Activated naive CD4-positive, alpha-beta T cell treated with anti-CD3 and anti-CD28 coated beads, Interleukin-2, amount 10 ng/mL, durations not matched to agents 7 days and 5 days (primary cell): ENCODE data around the gene ANKRD11.
"Not testable (repeated sequence)": the region's sequence is repeated elsewhere in the genome, so short reads cannot be mapped to it uniquely, and the experiment has no call there.

Experiments
- CTCF ChIA-PET: fragments of 350-600 bp; sonication (Branson Sonifier 250); formaldehyde crosslinking; loops from one replicate; lab custom pipeline; 2021; ENCODE audit warnings: antibody characterized with exemption; lab: Charles Lee
- DNase-seq: peaks from one replicate; pipeline ENCODE4 v3.0.0-alpha.2; 2020
- H3K27ac Mint-ChIP-seq: one replicate; pipeline ENCODE4 v1.8.0; 2021; ENCODE audit warnings: mild to moderate bottlenecking, moderate library complexity, mixed read lengths
- H3K27me3 Mint-ChIP-seq: one replicate; pipeline ENCODE4 v1.8.0; 2021; ENCODE audit warnings: mild to moderate bottlenecking, mixed read lengths
- H3K36me3 Mint-ChIP-seq: one replicate; pipeline ENCODE4 v1.8.0; 2021; ENCODE audit warnings: mixed read lengths
- H3K4me1 Mint-ChIP-seq: one replicate; pipeline ENCODE4 v1.8.0; 2021; ENCODE audit warnings: mixed read lengths
- H3K4me3 Mint-ChIP-seq: one replicate; pipeline ENCODE4 v1.8.0; 2021; ENCODE audit warnings: mild to moderate bottlenecking, moderate library complexity, mixed read lengths
- H3K9me3 Mint-ChIP-seq: one replicate; pipeline ENCODE4 v1.8.0; 2021; ENCODE audit warnings: mixed read lengths

ANKRD11 gene

DNA sequence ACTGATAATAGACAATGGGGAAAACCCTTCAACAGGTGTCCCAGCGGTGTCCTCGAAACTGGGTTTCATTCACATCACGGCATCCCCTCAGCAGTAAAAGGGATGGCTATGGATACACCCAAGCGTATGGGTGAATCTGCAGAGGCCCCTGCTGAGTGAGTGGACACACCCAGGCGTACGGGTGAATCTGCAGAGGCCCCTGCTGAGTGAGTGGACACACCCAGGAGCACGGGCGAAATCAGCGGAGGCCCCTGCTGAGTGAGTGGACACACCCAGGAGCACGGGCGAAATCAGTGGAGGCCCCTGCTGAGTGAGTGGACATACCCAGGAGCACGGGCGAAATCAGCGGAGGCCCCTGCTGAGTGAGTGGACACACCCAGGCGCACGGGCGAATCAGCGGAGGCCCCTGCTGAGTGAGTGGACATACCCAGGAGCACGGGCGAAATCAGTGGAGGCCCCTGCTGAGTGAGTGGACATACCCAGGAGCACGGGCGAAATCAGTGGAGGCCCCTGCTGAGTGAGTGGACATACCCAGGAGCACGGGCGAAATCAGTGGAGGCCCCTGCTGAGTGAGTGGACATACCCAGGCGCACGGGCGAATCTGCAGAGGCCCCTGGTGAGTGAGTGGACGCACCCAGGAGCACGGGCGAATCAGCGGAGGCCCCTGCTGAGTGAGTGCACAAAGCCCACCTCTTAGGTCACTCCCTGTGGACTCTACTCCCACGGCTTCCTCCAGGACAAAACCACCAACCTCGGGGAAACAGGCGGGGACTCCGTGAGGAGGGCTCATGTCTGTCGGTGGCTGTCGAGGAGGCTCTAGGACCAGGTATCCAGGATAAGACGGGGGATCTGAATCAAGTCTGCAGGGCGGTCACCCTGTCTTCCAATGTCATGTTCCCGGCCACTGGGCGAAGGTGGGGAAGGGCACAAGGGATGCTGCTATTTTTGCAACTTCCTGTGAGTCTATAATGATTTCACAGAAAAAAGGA lies 161.7 kb downstream of the ANKRD11 start:
- DNase-seq, H3K4me3 Mint-ChIP-seq, H3K9me3 Mint-ChIP-seq, H3K27me3 Mint-ChIP-seq, H3K27ac Mint-ChIP-seq, CTCF ChIA-PET: not testable (repeated sequence)
- H3K4me1 Mint-ChIP-seq: peaks cover 86% of the 10 kb centered on the region
- H3K36me3 Mint-ChIP-seq: peaks cover 26% of the 10 kb centered on the region

DNA sequence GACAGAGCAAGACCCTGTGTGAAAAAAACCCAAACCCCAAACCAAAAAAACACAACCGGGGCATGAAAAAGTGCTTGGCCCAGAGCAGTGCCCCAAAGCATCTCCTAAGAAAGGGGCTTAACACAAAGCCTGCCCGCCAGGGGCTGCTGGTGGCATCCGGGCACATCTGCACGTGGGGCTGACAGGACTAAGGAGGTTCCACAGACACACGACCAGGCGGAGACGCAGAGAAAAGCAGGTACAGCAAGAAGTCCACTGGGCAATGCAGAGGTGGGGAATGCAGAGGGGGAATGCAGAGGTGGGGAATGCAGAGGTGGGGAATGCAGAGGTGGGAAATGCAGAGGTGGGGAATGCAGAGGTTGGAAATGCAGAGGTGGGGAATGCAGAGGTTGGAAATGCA lies 163.6 kb downstream of the ANKRD11 start:
- Mint-ChIP-seq H3K4me3 (no peak overlapping the region), H3K9me3 (no peaks in the 10 kb centered on the region), H3K36me3 (peaks cover 37% of the 10 kb centered on the region), H3K27ac (peak overlapping the region; percentile 83), H3K27me3 (no peaks in the 10 kb centered on the region), H3K4me1 (peaks cover 90% of the 10 kb centered on the region)
- CTCF ChIA-PET: no interaction called here
- DNase-seq: no peak

DNA sequence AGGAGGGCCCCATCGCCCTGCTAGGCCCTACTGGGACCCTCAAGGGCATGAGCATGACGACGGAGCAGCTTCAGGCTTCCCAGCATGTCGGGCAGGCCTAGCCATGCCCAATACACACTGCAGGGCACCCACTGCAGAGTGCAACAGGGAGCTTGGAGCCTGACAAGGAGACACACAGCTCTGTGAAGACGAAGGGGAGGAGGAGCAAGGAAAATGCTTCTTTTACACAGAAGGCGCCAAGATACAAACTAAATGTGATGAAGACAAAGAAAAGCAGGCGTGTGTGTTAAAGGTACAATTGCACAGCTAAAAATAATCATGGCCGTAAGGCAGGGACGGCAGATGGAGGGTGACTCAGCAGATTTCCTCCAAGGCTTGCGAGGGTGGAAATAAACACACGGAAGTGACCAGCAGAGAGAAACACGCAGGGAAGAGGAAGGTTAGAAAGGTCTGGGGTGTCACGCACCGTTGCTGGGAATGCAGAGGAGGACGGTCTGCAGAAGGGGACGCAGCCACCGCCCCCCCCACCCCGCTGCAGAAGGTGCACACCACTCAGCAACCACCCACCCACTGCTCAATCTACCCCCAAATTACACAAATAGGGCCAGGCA lies 164.4 kb downstream of the ANKRD11 start:
- H3K36me3 Mint-ChIP-seq: peaks cover 36% of the 10 kb centered on the region
- peaks cover 89% of the 10 kb centered on the region for H3K4me1 Mint-ChIP-seq
- H3K27me3 Mint-ChIP-seq: no peaks in the 10 kb centered on the region
- no peaks in the 10 kb centered on the region for H3K9me3 Mint-ChIP-seq
- DNase-seq: no peak
- CTCF ChIA-PET: interaction anchor here (1.1 kb wide), 1 partner anchor 12 kb away, joined by 6 read pairs; no protein-coding TSS in a partner anchor
- peak overlapping the region; percentile 83 for H3K27ac Mint-ChIP-seq
- no peak overlapping the region for H3K4me3 Mint-ChIP-seq

DNA sequence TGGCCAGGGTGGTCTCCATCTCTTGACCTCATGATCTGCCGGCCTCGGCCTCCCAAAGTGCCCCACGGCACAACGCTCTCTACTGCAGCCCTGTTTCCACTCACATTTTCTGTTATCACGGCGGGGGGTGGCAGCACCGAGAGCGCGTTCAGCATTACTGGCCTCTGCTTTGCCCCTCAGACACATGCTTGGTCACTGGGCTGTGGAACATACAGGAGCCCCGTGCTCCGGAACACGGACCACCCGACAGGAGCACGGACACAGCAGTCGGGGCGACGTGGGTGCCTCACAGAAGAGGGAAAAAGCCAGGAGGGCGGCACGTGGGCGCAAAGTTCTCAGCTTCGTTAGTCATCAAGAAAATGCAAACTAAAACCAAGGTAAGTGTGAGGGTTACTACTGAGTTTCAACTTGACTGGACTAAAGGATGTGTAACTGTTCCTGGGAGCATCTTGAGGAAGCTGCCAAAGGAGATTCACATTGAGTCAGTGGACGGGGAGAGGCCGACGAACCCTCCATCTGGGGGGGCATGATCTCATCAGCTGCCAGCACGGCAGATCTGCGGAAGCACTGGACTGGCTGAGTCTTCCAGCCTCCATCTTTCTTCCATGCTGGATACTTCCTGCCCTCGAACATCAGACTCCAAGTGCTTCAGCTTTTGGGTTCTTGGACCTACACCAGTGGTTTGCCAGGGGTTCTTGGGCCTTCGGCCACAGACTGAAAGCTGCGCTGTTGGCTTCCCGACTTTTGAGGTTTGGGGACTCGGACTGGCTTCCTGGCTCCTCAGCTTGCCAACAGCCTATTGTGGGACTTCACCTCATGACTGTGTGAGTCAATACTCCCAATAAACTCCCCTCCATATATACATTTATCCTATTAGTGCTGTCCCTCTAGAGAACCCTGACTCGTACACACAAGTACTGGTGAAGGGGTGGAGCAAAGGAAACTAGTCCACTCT lies 166.0 kb downstream of the ANKRD11 start:
- DNase-seq: no peak
- peak overlapping the region; percentile 18 for H3K4me3 Mint-ChIP-seq
- H3K27me3 Mint-ChIP-seq: no peaks in the 10 kb centered on the region
- CTCF ChIA-PET: interaction anchor here (1.0 to 1.6 kb wide), 3 partner anchors 10 to 183 kb away, joined by 3 to 4 read pairs (median 4); no protein-coding TSS in a partner anchor
- H3K27ac Mint-ChIP-seq: peak overlapping the region; percentile 64
- peaks cover 37% of the 10 kb centered on the region for H3K36me3 Mint-ChIP-seq
- peaks cover 92% of the 10 kb centered on the region for H3K4me1 Mint-ChIP-seq
- H3K9me3 Mint-ChIP-seq: no peaks in the 10 kb centered on the region

DNA sequence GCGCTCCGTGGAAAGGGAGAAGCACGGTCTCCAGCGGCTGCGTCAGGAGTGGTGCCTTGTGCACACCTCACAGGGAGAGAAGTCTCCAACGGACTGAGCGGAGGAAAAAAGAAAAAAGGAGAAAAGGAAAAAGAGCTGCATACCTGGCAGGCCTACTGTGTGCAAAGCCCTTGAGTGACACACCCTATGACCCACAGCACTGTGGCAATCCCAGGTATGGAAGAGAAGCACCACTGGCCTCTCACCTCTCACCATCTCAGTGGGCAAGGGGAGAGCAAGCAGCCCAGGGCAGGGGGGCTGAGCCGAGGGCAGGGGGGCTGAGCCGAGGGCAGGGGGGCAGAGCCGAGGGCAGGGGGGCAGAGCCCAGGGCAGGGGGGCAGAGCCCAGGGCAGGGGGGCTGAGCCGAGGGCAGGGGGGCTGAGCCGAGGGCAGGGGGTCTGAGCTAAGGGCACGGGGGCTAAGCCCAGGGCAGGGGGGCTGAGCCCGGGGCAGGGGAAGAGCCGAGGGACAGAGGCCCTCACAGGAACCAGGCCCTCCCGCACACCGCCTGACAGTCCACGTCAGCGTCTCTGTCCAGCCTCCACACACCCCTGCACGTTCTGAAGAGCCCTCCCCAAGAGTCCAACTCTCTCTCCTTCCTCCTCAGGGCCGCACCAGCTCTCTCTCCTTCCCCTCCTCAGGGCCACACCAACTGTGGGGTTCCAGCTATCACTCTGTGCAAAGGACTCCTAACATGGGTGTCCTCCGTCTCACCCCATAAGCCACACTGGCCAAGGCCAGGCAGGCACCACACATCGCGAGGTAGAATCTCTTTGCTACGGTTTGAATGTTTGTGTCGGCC lies 167.0 kb downstream of the ANKRD11 start:
- peaks cover 37% of the 10 kb centered on the region for H3K36me3 Mint-ChIP-seq
- H3K27me3 Mint-ChIP-seq: no peaks in the 10 kb centered on the region
- no peak for DNase-seq
- H3K27ac Mint-ChIP-seq: peak overlapping the region; percentile 64
- no peaks in the 10 kb centered on the region for H3K9me3 Mint-ChIP-seq
- CTCF ChIA-PET: interaction anchor here (1.0 to 1.6 kb wide), 2 partner anchors 34 to 184 kb away, joined by 3 to 4 read pairs; no protein-coding TSS in a partner anchor
- H3K4me1 Mint-ChIP-seq: peaks cover 97% of the 10 kb centered on the region
- H3K4me3 Mint-ChIP-seq: no peak overlapping the region

DNA sequence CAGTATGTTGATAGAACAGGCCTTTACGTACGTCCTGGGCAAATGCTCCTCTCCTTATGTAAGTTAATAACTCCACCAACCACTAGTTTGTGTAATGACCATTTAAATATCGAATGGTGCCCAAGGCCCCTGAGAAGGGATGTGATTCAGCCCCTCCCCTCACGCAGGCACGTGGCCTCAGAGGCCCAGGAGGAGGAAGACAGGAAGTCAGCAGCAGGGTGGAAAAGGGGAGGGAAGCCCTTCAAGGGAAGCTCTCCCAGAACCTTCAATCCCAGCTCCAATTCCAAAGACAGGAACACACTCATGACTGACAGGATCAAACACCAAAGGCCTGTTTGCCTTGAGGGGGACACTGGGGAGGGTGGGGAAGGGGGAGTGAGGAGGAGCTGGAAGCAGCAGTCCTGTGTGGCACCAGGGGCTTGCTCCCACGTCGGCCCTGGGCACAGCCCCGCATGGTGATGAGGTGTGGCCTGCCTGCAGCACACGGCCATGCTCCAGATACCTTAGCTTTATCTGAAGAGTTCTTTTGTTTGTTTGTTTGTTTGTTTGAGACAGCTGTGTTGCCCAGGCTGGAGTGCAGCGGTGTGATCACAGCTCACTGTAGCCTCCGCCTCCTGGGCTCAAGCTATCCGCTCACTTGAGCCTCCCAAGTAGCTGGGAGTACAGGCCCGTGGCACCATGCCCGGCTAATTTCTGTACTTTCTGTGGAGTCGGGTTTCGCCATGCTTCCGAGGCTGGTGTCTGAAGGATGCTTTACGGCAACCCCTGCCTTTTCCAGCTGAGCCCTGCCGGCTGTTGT lies 167.8 kb downstream of the ANKRD11 start:
- no peaks in the 10 kb centered on the region for H3K9me3 Mint-ChIP-seq
- peaks cover 36% of the 10 kb centered on the region for H3K36me3 Mint-ChIP-seq
- H3K27ac Mint-ChIP-seq: peak overlapping the region; percentile 63
- CTCF ChIA-PET: interaction anchor here (1.6 kb wide), 1 partner anchor 33 kb away, joined by 4 read pairs; no protein-coding TSS in a partner anchor
- no peaks in the 10 kb centered on the region for H3K27me3 Mint-ChIP-seq
- peaks cover 97% of the 10 kb centered on the region for H3K4me1 Mint-ChIP-seq
- DNase-seq: no peak
- no peak overlapping the region for H3K4me3 Mint-ChIP-seq

DNA sequence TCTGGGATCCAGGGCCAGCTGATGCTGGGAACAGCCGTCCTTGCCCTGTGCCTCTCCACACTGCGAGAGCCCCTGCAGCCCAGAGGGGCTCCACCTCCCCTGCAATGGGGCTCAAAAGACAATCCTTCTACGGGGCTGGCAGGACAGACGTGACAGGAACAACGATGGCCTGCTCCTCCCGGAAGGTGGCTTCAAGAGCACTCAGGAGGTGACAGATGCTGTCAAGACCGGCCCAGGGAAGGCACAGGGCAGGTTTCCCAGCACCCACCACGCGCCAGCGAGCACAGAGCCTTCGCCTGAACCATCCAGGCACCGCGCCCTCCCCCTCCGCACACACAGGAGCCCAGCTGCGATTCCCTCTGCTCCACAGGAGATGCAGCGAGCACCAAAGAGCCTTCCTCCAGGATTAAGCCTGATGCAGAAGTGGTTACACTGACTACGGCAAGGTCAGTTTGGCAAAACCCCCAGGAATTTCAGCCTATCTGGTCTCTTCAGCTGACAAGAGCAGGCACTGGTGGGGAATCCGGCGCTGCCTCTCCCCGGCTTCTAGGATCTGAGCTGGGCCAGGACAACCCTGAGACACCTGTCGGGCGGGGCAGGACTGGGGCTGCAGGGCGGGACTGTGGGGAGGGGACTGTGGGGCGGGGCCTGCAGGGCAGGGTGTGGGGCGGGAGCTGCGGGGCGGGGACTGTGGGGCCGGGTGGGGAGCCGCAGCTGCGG lies 169.4 kb downstream of the ANKRD11 start:
- H3K27ac Mint-ChIP-seq: no peak overlapping the region
- no peak for DNase-seq
- no peak overlapping the region for H3K4me3 Mint-ChIP-seq

DNA sequence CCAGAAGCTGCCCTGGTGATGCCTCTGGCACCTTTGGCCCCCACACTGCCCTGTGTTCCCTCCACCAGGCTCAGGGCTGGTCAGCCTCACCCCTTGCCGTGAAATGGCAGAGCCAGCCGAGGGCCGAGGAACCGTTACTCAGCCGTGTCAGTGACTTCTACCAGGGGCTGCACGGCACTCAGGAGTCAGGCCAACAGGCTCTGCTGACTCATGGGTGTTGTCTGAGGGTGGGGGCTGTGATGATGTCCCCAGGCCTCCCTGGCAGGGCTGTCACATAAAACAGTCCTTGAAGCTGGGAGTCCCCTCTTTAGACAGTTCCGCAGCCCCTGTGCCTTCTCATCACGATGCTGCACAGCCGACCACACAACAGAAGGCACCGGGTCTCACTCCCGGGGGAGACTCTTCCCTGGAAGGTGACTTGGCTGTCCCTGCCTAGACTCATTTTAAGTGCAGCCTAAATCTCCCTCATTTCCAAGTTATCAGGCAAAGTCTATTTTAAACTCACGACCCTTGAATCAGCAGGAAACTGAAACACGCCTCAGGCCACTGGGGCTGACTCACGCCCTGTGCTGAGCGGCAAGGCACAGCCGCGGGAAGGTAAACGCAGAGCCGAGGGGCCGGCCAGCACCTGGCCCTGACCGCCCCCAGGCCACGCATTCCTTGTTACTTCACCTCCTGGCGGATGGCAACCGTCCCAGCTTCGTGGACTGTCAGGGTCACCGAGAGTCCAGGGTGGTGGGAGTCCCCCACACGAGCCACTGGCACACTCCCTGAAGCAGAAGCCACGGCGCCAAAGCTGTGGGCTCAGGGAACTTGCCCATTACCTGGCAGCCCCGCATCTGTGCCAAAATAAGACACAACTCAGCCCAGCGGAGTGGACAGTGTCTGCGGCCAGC lies 170.2 kb downstream of the ANKRD11 start:
- Mint-ChIP-seq H3K27me3 (no peaks in the 10 kb centered on the region), H3K27ac (peak overlapping the region; percentile 84), H3K4me1 (peaks cover 97% of the 10 kb centered on the region), H3K36me3 (peaks cover 35% of the 10 kb centered on the region), H3K4me3 (no peak overlapping the region), H3K9me3 (no peaks in the 10 kb centered on the region)
- peak; percentile 40 for DNase-seq
- CTCF ChIA-PET: no interaction called here

More for the DNA sequence above, 169.4 kb downstream of the ANKRD11 start:
- Mint-ChIP-seq H3K4me1 (peaks cover 97% of the 10 kb centered on the region), H3K9me3 (no peaks in the 10 kb centered on the region), H3K27me3 (no peaks in the 10 kb centered on the region), H3K36me3 (peaks cover 42% of the 10 kb centered on the region)
- CTCF ChIA-PET: no interaction called here

DNA sequence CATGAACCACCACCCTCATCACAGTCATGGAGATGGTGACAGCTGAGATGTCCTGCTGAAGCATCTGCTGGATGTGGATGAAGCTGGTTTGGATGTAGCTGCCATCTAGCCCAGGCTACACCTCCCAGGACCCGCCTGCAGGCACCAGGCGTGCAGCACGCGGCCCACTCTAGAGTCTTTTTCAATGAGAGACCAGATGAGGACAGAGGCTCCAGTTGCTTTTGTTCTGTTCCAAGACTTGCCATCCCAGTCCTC lies 170.8 kb downstream of the ANKRD11 start:
- Mint-ChIP-seq H3K27me3 (no peaks in the 10 kb centered on the region), H3K4me1 (peaks cover 97% of the 10 kb centered on the region), H3K36me3 (peaks cover 37% of the 10 kb centered on the region), H3K4me3 (no peak overlapping the region), H3K9me3 (no peaks in the 10 kb centered on the region), H3K27ac (peak overlapping the region; percentile 84)
- DNase-seq: no peak
- CTCF ChIA-PET: no interaction called here

DNA sequence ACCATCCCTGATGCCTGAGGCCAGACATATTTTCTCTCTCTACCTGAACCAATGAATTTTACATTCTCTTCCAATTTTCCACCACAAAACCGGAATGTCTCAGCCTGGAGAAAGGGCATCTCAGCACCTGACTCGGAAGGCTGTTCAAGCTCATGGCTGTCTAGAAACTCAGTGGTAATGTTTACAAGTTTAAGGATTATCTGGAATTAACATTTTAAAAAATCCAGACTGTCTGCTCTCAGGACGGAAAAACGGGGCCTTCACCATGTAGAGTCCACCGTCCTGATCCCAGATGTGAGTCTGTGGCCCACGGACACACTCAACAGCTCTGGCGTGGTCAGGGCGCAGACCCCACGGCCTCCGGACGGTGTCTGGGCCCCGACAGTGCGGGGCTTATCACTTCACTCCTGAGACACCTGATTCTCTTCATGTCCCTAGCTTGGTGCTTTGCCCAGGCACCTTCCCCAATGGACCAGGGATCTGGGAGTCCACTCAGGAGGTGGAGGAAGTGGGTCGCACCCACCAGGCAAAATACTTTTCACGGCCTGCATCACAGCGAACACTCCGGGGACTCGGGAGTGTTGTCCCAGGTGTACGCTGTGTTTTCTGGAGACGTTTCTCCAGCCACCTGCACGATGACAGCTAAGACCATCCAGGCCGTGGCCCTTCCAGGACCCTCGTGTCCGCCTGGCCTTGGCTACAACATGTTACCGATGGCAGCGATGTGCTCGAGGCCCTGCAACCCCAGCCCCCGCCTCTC lies 171.3 kb downstream of the ANKRD11 start:
- peak overlapping the region; percentile 84 for H3K27ac Mint-ChIP-seq
- H3K36me3 Mint-ChIP-seq: peaks cover 41% of the 10 kb centered on the region
- DNase-seq: no peak
- H3K9me3 Mint-ChIP-seq: no peaks in the 10 kb centered on the region
- CTCF ChIA-PET: no interaction called here
- H3K4me3 Mint-ChIP-seq: no peak overlapping the region
- H3K4me1 Mint-ChIP-seq: peaks cover 97% of the 10 kb centered on the region
- H3K27me3 Mint-ChIP-seq: no peaks in the 10 kb centered on the region

DNA sequence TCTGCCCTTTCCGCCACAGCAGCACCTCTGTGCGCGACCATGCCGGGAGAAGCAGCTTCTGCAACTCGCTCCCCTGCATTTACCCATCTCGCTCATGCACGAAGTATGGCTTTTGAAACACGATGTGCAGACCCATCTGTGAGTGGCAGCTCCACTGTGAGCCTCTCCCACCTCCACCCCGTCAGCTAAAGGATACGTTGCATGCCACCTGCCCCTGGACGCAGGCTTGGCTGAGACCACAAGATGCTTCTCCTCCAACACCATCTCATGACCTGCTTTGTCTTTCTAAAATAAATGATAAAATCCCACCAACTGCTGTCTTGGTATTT lies 172.0 kb downstream of the ANKRD11 start:
- Mint-ChIP-seq H3K4me3 (no peak overlapping the region), H3K36me3 (peaks cover 40% of the 10 kb centered on the region), H3K4me1 (peaks cover 97% of the 10 kb centered on the region), H3K27me3 (no peaks in the 10 kb centered on the region), H3K9me3 (no peaks in the 10 kb centered on the region), H3K27ac (peak overlapping the region; percentile 84)
- CTCF ChIA-PET: no interaction called here
- no peak for DNase-seq
